ENCODE measurements around the gene VPS25. TPM values are rescaled to one million over a fixed set of nuclear protein-coding genes. Genes with fewer than 3 reads are reported as not detected.

VPS25 gene
- total and polyA plus RNA-seq, 9 of the 15 experiments (the other 6 are each of a cell fraction or from before 2014, with no cell fraction given), result 123 to 352 (median 180) TPM

DNA sequence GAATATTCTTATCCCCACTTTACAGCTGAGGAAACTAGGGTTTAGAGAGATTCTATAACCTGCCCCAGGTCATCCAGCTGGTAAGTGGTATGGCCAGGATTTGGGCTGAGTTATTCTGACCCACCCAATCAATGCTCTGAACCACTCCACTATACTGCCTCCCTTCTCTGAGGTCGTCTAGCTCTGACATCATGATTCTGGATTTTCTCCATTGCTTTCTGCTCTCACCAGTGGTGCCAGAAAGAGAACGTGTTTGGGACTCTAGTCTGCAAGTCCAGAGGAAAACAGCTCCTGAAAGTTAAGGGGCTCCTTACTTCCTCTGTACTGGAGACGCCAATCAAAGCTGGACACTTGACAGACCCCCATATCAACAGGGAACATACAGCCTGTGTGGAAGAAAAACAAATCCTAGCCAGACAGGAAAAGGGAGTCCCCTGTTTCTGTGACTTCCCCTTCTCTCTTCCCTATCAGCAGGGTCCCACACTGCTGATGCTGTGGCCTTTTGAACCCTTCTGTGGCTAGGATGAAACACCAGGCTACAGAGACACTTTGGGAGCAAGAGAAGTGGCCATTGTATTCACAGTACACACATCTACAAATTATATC is 22.4 kb upstream of the VPS25 start (continued):
- TF ChIP-seq, protein P1, sequence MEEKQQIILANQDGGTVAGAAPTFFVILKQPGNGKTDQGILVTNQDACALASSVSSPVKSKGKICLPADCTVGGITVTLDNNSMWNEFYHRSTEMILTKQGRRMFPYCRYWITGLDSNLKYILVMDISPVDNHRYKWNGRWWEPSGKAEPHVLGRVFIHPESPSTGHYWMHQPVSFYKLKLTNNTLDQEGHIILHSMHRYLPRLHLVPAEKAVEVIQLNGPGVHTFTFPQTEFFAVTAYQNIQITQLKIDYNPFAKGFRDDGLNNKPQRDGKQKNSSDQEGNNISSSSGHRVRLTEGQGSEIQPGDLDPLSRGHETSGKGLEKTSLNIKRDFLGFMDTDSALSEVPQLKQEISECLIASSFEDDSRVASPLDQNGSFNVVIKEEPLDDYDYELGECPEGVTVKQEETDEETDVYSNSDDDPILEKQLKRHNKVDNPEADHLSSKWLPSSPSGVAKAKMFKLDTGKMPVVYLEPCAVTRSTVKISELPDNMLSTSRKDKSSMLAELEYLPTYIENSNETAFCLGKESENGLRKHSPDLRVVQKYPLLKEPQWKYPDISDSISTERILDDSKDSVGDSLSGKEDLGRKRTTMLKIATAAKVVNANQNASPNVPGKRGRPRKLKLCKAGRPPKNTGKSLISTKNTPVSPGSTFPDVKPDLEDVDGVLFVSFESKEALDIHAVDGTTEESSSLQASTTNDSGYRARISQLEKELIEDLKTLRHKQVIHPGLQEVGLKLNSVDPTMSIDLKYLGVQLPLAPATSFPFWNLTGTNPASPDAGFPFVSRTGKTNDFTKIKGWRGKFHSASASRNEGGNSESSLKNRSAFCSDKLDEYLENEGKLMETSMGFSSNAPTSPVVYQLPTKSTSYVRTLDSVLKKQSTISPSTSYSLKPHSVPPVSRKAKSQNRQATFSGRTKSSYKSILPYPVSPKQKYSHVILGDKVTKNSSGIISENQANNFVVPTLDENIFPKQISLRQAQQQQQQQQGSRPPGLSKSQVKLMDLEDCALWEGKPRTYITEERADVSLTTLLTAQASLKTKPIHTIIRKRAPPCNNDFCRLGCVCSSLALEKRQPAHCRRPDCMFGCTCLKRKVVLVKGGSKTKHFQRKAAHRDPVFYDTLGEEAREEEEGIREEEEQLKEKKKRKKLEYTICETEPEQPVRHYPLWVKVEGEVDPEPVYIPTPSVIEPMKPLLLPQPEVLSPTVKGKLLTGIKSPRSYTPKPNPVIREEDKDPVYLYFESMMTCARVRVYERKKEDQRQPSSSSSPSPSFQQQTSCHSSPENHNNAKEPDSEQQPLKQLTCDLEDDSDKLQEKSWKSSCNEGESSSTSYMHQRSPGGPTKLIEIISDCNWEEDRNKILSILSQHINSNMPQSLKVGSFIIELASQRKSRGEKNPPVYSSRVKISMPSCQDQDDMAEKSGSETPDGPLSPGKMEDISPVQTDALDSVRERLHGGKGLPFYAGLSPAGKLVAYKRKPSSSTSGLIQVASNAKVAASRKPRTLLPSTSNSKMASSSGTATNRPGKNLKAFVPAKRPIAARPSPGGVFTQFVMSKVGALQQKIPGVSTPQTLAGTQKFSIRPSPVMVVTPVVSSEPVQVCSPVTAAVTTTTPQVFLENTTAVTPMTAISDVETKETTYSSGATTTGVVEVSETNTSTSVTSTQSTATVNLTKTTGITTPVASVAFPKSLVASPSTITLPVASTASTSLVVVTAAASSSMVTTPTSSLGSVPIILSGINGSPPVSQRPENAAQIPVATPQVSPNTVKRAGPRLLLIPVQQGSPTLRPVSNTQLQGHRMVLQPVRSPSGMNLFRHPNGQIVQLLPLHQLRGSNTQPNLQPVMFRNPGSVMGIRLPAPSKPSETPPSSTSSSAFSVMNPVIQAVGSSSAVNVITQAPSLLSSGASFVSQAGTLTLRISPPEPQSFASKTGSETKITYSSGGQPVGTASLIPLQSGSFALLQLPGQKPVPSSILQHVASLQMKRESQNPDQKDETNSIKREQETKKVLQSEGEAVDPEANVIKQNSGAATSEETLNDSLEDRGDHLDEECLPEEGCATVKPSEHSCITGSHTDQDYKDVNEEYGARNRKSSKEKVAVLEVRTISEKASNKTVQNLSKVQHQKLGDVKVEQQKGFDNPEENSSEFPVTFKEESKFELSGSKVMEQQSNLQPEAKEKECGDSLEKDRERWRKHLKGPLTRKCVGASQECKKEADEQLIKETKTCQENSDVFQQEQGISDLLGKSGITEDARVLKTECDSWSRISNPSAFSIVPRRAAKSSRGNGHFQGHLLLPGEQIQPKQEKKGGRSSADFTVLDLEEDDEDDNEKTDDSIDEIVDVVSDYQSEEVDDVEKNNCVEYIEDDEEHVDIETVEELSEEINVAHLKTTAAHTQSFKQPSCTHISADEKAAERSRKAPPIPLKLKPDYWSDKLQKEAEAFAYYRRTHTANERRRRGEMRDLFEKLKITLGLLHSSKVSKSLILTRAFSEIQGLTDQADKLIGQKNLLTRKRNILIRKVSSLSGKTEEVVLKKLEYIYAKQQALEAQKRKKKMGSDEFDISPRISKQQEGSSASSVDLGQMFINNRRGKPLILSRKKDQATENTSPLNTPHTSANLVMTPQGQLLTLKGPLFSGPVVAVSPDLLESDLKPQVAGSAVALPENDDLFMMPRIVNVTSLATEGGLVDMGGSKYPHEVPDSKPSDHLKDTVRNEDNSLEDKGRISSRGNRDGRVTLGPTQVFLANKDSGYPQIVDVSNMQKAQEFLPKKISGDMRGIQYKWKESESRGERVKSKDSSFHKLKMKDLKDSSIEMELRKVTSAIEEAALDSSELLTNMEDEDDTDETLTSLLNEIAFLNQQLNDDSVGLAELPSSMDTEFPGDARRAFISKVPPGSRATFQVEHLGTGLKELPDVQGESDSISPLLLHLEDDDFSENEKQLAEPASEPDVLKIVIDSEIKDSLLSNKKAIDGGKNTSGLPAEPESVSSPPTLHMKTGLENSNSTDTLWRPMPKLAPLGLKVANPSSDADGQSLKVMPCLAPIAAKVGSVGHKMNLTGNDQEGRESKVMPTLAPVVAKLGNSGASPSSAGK (IDR thresholded peaks at IDR 0.05), result no peak
- peak; percentile 85 for TF ChIP-seq CCNT2 (IDR thresholded peaks at IDR 0.05; ENCODE audit: borderline replicate concordance, extremely low read depth, insufficient read length, low read depth, low read length)
- peak; percentile 98 for TF ChIP-seq HDAC2 (IDR thresholded peaks at IDR 0.05)
- TF ChIP-seq TAF9B (IDR thresholded peaks at IDR 0.05; ENCODE audit: partially characterized antibody), result no peak
- peak; percentile 97 to 99 for TF ChIP-seq RCOR1 (IDR thresholded peaks at IDR 0.05; ENCODE audit: borderline replicate concordance in 1 of 2, low read depth in 2 of 2, low read length in 2 of 2)
- TF ChIP-seq CBFA2T3 (IDR thresholded peaks at IDR 0.05), result peak; percentile 98
- TF ChIP-seq NFIX (CRISPR knock-in tag; IDR thresholded peaks at IDR 0.05; ENCODE audit: low read depth), result no peak
- TF ChIP-seq, protein P2, sequence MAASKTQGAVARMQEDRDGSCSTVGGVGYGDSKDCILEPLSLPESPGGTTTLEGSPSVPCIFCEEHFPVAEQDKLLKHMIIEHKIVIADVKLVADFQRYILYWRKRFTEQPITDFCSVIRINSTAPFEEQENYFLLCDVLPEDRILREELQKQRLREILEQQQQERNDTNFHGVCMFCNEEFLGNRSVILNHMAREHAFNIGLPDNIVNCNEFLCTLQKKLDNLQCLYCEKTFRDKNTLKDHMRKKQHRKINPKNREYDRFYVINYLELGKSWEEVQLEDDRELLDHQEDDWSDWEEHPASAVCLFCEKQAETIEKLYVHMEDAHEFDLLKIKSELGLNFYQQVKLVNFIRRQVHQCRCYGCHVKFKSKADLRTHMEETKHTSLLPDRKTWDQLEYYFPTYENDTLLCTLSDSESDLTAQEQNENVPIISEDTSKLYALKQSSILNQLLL (CRISPR knock-in tag; IDR thresholded peaks at IDR 0.05; ENCODE audit: borderline replicate concordance), result no peak
- TF ChIP-seq NCOA2 (IDR thresholded peaks at IDR 0.05; ENCODE audit: partially characterized antibody in 2 of 2), result no peak
- TF ChIP-seq BHLHE40 (IDR thresholded peaks at IDR 0.05; ENCODE audit: low read length), result no peak; the same call in 1 of the 2 replicates
- peak; percentile 80 for TF ChIP-seq CTBP1 (IDR thresholded peaks at IDR 0.05; ENCODE audit: borderline replicate concordance)
- no peak for TF ChIP-seq MTF1 (CRISPR knock-in tag; IDR thresholded peaks at IDR 0.05; ENCODE audit: borderline replicate concordance)
- TF ChIP-seq, protein P3, sequence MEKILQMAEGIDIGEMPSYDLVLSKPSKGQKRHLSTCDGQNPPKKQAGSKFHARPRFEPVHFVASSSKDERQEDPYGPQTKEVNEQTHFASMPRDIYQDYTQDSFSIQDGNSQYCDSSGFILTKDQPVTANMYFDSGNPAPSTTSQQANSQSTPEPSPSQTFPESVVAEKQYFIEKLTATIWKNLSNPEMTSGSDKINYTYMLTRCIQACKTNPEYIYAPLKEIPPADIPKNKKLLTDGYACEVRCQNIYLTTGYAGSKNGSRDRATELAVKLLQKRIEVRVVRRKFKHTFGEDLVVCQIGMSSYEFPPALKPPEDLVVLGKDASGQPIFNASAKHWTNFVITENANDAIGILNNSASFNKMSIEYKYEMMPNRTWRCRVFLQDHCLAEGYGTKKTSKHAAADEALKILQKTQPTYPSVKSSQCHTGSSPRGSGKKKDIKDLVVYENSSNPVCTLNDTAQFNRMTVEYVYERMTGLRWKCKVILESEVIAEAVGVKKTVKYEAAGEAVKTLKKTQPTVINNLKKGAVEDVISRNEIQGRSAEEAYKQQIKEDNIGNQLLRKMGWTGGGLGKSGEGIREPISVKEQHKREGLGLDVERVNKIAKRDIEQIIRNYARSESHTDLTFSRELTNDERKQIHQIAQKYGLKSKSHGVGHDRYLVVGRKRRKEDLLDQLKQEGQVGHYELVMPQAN (IDR thresholded peaks at IDR 0.05; ENCODE audit: borderline replicate concordance), result no peak
